Dedifferentiated amniotic fluid mesenchymal stem cell (primary cell): Measurements from ENCODE around the gene WDFY3.

Experiments
- DNase-seq: peaks from one replicate; pipeline ENCODE4 v3.0.0-alpha.2; 2016; ENCODE audit errors: extremely low spot score

The WDFY3 gene

DNA sequence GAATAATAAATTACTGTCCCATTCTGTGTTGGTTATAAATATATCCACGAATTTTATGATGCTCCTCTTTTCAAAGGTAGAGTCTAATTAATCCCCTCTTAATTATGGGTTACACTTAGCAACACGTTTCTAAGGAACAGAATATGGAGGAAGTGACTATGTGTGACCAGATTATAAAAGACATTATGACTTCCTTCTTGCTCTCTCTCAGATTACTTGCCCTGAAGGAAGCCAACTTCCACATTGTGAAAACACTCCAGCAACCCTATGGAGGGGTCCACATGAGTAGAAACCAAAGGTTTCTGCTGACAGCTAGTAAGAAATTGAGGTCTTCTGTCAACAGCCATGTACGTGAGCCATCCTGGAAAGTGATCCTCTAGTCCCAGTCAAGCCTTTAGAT, 59.3 kb downstream of the WDFY3 start:
- DNase-seq: no peak

DNA sequence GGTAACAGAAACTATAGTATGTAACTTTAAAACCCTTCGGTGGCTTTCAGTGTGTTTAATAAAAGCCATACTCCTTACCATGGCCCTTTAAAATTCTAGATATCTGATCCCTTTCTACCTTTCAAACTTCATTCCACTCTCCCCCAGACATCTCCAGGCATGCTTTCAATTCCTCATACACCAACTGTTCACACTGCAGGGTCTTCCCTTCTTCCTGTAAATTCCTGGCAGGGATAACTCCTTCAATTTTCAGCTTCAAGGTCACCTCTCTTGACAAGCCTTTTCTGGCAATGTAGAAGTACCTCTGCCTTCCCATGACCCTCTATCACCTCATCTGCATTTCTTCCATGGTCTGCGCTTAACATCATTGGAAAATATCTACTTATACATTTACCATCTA, 60.8 kb downstream of the WDFY3 start:
- no peak for DNase-seq

DNA sequence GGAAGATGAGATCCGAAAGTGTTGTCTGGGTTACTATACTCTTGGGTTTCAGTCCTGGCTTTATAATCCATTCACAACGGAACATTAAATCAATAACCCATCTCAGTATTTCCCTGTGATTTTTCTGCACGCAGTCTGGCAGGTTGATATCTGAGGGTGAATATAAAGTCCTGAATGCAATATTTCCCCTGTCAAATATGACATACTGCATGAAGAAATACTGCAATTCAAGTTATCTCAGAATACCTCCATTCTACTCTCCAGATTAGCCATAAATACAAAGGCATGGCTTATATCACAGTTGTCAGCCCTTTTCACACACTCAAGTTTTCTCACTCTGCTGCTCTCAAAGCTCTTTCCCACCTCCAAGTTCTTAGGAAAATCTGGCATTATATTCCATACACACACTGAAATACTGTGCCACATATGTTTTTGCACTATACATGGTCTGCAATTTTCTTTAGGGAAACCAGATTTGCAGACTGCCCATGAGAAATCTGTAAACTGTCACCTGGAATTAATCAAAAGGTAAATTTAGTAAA, 64.7 kb downstream of the WDFY3 start:
- no peak for DNase-seq

DNA sequence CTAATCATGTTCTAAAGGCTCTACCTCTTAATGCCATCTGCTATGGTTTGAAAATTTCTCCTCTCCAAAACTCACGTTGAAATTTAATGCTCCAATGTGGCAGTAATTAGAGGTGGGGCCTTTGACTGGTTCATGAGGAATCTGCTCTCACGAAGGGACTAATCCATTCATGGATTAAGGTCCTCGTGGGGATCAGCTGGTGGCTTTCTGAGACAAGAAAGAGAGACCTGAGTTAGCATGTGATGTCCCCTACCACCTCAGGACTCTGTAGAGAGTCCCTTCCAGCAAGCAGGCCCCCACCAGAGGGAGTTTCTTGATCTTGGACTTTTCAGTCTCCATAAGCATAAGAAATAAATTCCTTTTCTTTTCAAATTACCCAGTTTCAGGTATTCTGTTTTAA, 65.3 kb downstream of the WDFY3 start:
- no peak for DNase-seq

DNA sequence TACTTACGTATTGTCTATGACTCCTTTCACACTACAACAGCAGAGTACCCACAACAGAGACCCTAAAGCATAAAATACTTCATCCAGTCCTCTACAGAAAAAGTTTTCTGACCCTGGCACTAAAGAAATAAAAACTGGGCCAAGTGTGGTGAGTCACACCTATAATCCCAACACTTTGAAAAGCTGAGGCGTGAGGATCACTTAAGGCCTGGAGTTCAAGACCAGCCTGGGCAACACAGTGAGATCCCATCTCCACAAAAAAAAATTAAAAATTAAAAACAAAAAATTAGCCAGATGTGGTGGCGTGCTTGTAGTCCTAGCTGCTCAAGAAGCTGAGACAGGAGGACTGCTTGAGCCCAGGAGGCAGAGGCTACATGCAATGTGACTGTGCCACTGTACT, 66.9 kb downstream of the WDFY3 start:
- DNase-seq: no peak

DNA sequence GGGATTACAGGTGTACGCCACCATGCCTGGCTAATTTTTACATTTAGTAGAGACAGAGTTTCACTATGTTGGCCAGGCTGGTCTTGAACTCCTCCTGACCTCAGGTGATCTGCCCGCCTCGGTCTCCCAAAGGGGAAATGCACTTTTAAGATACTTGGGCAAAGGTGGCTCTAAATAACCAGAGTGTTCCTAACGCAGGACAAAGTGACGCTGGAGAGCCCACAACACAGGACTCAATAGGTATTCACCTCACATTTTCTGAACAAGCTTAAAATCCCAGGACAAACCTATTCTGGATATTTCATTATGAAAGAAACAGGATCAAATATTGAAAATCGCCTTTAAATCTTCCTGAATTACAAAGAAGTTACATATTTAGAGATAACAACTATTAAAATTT, 69.0 kb downstream of the WDFY3 start:
- no peak for DNase-seq

DNA sequence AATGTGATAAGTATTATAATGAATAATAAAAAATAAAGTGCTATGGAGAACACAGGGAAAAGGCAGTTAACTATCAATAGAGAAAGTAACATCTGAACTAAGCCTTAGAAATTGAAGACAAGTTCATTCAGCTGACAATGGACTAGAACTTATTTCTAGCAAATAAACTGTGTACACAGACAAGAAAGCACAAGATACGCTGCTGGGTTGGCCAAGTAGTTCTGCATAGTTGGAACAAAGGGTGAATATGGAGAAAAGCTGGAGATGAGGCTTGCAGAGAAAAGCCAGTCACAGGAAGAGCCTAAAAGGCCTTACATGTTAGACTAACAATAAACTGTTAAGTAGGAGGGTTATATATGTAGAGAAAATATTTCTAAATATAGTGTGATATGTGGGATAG, 71.2 kb downstream of the WDFY3 start:
- no peak for DNase-seq

DNA sequence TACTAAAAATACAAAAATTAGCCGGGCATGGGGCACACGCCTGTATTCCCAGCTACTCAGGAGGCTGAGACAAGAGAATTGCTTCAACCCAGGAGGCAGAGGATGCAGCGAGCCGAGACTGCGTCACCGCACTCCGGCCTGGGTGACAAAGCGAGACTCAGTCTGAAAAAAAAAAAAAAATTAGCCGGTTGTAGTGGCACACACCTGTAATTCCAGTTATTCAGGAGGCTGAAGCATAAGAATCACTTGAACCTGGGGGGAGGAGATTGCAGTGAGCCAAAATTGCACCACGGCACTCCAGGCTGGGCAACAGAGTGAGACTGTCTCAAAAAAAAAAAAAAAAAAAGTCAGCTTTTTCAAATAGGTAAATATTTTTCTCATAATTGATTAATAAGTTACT, 71.9 kb downstream of the WDFY3 start:
- DNase-seq: no peak

DNA sequence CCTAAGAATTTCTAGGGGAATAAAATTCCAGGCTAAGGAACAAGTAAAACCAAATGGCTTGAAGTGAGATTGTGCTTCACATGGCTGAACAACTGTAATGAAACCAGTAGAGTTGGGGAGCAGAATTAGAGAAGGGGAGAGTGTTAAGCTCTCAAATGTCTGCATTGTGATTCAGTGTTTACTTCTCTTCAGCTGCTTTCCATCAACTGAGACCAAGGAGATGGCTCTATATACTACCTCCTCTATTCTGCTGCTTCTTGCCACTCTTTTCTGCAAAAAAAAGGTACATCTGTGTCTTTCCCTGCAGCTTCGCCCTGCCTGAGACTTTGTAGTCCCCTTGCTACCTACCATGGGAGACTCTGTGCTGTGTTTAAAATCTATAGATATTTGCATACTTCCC, 73.5 kb downstream of the WDFY3 start:
- no peak for DNase-seq

DNA sequence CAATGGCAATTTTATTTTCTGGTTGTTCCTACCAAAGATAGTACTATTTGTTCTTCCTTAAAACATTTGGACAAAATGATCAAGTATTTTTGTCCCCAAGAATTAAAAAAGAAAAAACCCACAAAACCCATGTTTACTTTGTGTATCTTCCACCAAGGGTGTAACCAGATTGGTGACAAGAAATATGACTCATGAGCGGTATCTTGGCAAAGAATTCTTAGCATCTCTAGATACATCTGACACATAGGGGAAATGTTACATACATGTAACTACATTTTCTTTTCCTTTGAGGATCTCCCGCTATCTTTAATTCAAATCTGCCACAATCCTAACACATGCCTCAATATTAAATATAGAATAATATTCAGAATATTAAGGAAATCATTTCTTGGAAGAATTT, 78.7 kb downstream of the WDFY3 start:
- DNase-seq: no peak

DNA sequence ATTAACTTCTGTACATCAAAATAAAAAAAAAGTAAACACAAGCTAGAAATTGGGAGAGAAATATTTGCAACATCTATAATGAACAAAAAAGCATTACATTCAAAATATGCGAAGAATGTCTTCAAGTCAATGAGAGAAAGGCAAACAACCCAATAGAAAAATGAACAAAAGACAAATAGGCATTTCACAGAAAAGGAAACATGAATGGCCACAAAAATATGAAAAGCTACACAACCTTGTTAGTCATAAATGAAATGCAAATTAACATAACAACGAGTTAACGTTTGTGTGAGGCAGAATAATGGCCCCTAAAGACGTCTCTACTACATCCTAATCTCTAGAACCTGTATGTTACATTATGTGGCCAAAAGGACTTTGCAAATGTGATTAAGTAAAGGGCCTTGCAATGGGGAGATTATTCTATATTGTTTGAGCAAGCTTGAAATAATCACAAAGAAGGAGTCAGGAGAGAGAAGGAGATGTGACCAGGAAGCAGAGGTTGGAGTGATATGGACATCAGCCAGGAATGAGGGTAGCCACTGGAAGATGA, 86.8 kb downstream of the WDFY3 start:
- peak; percentile 36 for DNase-seq

DNA sequence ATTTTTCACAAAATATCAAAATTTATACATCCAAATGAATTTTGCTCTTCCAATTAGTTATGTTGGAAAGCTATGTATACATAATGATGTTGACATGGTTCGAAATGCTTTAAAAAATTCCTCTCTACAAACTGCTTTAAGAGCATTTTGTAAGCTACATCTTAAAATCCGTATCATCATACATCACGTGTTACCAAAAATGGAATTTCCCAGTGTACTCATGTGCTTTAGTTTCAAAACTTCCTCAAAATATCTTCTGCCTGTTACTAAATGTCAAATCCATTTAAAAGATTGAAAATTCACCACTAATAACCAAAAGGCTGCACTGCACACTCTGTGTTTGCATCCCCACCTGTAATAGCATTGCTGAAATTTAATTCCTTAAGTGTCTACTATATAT, 87.9 kb downstream of the WDFY3 start:
- no peak for DNase-seq

DNA sequence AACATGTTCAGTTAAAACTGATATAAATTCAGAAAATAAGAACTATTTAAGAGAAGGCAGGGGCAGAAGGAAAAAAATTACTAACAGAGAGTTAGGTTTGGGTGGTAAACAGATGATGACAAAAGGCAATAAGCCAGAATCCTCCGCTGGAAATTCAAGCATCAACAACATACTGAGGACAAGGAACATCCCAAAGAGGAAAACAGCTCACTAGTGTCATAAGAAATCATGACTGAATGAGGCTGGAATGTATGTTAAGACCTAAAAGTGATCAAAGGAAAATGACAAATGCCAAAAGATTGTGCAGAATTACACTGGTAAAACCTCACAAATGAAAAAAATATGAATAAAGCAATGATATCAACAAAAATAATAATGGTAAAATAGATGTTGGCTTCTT, 88.4 kb downstream of the WDFY3 start:
- DNase-seq: peak; percentile 71

DNA sequence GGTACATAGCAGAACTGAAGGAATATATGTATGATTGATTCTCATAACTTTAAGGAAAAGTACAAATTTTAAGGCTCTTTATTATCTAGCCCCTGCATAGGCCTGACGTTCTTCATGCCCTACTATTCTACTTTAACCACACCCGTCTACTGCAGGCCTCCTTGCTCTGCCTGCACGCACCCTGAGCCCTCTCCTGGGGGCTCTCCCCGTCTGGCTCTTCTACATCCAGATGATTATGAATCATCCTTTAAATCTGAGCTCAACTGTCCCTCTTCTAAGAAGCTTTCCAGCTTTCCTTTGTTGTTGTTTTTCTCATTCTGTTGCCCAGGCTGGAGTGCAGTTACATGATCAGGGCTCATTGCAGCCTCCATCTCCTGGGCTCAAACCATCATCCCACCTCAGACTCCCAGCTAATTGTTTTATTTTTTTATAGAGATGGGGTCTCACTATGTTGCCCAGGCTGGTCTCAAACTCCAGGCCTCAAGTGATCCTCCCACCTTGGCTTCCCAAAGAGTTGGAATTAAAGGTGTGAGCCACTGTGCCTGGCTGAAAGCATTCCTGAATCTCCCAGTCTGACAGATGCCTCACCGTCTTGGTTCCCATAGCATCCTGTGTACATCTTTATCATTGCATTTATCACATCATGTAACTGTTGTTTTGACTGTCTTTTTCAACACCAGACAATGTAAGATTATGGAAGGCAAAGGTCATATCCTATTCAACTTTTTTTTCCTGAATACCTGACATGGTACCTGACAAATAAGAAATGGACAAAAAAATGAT, 89.2 kb downstream of the WDFY3 start:
- no peak for DNase-seq

DNA sequence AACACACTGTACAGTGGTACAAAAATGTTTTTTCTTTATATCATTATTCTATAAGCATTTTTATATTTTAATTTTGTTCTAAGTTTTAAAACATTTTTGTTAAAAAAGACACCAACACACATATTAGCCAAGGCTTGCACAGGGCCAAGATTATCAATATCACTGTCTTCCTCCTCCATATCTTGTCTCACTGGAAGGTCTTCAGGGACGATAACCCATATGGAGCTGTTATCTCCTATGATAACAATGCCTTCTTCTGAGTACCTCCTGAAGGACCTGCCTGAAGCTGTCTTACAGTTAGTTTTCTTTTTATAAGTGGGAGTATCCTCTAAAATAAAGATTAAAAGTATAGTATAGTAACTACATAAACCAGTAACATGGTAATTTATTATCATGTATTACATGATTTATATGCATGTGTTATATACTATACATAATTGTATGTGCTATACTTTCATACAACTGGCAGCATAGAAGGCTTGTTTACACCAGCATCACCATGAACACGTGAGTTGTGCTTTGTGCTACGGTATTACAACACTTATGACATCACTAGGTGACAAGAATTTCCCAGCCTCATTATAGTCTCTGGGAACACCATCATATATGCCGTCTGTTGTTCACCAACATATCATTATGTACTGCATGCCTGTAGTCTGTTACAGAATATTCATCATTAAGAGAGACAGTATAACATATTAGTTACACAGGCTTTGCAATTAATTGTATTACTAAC, 90.7 kb downstream of the WDFY3 start:
- DNase-seq: no peak

DNA sequence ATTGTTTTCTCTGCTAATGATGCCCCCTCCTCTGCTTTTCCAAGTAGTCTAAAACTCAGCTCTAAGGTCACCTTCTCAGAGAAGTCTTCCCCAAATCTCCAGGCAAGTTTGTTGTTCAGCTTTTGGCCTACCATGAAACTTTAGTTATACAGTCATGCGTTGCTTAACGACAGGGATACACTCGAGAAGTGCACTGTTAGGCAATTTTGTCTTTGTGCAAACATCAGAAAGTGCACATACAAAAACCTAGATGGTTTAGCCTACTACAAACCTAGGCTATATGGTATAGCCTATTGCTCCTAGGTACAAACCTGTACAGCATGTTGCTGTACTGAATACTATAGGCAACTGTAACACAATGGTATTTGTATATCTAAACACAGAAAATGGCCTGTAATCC, 91.9 kb downstream of the WDFY3 start:
- DNase-seq: no peak

DNA sequence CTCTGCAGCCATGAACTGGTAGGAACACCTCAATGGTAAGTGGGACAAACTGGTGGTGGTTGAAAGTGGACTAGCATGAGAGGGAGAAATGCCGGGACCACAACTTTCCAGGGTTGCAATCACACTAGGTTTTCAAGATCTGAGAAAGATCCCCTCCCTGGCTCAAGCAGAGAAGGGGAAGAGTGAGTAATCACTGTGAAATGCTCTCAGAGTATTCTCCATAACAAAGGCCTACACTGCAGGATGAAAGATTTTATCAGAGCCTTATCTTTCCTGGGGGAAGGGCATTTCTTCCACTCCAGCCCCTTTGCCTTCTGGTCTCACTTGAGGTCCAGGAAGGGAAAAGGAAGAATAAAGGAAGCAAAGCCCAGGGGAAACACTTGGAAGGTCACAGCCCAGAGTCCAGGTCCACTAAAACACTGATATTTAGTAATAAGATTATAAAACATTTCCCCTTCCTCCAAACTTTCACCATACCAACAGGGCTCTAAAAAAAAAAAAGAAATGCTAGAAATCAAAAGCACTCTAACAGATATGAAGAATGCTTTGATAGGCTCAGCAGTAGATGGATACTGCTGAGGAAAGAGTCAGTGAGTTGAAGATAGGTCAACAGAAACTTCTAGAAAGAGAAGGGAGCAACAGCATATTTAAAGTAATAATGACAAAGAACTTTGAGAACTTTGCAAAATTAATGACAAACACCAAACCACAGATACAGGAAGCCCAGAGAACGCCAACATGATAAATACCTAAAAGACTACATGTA, 95.9 kb downstream of the WDFY3 start:
- peak; percentile 29 for DNase-seq

DNA sequence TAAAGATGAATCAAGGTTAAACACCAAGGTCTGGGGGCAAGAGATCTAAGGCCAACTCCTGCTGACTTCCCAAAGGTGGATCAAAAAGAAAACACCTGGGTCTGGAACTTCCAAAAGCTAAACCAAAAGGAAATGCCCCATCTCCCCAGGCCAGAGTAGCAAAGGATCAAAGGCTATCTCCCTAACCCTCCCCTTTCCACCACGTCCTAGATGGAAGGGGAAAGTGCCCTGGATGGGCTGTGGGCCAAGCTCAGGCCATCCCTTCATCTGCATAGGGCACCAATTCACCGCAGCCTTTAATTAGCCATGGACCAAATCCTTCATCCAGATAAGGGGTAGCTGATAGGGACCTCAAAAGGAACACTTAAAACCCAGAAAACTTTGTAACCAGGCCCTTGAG, 100.2 kb downstream of the WDFY3 start:
- no peak for DNase-seq

DNA sequence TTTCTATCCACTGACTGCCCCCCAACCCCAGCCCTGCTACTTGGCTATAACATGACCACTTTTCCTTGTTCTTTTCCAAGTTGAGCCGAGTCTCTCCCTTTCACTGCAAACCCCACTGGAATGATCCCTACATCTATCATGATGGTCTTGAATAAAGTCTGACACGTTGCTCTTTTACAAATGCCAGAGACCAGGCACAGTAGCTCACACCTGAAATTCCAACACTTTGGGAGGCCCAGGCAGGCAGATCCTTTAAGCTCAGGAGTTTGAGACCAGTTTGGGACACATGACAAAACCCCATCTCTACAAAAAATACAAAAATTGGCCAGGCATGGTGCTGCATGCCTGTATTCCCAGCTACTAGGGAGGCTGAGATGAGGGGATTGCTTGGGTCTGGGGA, 100.9 kb downstream of the WDFY3 start:
- no peak for DNase-seq

DNA sequence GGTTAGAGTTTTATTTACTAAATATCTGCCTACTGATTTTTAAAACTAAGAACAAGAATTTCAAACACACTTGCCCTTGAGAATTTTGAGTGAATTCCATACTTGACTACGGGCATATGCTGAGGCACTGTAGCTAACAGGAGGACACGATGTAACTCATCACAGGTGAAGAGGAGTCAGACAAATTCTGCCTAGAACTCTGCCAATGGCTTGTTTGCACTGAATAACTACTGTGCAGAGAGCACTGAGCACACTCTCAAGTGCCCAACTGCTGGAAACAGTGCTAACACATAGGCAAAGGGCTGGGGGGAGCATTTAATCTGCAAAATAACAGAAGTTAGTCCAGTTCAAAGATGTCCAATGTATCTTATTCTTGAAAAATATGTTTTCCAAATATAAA, 104.4 kb downstream of the WDFY3 start:
- DNase-seq: no peak

DNA sequence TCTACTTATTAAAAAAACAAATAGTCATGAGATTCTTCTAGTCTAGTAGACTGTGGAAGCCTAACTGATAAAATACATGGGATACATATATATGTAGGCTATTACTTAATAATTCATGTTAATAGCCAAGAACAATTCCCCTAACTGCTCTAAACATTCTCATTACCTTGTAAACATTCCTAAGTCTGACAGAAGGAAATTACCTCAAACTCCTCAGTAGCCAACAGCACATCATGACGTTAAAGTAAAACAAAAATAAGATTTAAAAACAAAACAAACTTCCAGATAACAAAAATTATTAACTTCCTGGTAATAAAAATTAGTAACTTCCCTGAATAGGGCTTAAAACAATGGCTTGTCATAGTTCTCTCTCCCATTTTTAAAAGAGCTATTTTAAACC, 109.2 kb downstream of the WDFY3 start:
- no peak for DNase-seq

DNA sequence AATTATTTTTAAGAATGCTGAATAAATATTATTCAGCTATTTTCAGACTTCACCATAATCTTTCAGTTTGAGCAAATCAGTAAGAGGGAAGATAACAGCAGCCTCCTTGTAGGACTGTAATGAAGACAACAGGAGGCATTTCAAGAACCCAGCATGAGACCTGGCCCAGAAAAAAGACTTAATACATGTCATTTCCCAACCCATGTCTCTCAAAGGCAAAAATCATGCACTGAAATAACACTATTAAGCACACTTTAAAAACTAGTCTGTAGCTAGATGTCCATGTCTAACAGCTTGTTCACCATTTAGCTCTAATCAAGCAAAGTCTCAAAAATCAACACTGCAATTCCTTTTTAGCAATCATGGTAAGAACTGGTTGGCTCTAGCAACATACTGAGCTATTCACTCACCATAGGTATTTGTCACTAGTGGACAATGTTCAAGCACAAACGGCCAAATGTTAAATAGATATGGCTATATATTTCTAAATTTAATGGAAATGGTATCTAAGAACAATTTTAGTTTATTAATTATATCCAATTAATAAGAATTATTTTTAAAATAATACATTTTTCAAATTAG, 109.9 kb downstream of the WDFY3 start:
- no peak for DNase-seq
